Measurements from ENCODE around the gene ANKRD34C.

The ANKRD34C gene

DNA sequence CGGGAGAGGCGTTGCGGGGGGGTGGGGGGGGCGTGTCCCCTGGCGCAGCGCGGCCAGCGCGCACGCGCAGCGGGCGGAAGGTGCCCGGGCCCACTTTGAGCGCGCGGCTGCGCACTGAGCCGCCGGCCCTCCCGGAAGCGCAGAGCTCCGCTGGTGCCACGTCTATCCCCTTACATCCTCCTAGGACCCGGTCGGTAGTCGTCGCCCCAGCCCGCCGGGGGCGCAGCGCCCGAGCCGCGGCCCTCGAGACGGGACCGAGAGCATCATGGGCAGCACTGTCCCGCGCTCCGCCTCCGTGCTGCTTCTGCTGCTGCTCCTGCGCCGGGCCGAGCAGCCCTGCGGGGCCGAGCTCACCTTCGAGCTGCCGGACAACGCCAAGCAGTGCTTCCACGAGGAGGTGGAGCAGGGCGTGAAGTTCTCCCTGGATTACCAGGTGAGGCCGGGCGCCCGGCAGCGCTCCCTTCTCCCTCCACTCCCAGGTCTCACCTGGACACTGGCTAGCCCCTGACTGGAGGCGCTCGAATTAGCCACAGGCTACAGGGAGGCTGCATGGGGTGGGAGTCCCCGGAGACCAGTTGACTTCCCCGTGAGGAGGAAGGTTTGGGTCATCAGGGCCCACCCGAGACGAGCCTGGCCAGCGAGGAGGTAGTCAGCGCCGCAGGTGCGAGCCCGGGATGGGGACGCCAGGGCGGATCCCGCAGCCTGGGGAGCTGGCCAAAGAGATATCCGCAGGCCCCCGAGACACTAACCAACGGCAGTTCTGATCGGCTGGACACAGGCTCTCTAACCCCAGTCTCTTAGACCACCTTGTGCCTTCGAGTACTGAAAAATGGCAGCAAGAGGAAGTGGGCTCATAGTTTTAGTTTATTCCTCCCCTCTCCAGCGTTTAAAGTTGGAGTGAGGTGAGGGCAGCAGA is 28.7 kb downstream of the ANKRD34C start, which contains the start of gene TMED3:
TMED3 (plus strand) TSS at position 128 of the 916 bp plus-strand sequence; CDS start at position 266, 138 bp downstream.
- Histone ChIP-seq H3K4me3 (ENCODE audit: severe bottlenecking) (peak within 1 kb of the TSS; percentile 71), H3K27me3 (ENCODE audit: insufficient read depth, poor library complexity, severe bottlenecking) (peaks cover 24% of the 10 kb centered on the region), H3K4me1 (ENCODE audit: insufficient read depth, poor library complexity, severe bottlenecking) (peaks cover 19% of the 10 kb centered on the region), H3K27ac (ENCODE audit: poor library complexity, severe bottlenecking) (peak within 1 kb of the TSS; percentile 21), H3K9me3 (ENCODE audit: severe bottlenecking) (no peaks in the 10 kb centered on the region), H3K36me3 (ENCODE audit: low read depth) (peaks cover 33% of the 10 kb centered on the region)
- DNase-seq (ENCODE audit: low spot score) (no peak), ATAC-seq (ENCODE audit: low read depth) (peak; percentile 90)
- TF ChIP-seq, protein P1, sequence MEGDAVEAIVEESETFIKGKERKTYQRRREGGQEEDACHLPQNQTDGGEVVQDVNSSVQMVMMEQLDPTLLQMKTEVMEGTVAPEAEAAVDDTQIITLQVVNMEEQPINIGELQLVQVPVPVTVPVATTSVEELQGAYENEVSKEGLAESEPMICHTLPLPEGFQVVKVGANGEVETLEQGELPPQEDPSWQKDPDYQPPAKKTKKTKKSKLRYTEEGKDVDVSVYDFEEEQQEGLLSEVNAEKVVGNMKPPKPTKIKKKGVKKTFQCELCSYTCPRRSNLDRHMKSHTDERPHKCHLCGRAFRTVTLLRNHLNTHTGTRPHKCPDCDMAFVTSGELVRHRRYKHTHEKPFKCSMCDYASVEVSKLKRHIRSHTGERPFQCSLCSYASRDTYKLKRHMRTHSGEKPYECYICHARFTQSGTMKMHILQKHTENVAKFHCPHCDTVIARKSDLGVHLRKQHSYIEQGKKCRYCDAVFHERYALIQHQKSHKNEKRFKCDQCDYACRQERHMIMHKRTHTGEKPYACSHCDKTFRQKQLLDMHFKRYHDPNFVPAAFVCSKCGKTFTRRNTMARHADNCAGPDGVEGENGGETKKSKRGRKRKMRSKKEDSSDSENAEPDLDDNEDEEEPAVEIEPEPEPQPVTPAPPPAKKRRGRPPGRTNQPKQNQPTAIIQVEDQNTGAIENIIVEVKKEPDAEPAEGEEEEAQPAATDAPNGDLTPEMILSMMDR (IDR thresholded peaks at IDR 0.05; ENCODE audit: poor library complexity, severe bottlenecking), result peak; percentile 53

DNA sequence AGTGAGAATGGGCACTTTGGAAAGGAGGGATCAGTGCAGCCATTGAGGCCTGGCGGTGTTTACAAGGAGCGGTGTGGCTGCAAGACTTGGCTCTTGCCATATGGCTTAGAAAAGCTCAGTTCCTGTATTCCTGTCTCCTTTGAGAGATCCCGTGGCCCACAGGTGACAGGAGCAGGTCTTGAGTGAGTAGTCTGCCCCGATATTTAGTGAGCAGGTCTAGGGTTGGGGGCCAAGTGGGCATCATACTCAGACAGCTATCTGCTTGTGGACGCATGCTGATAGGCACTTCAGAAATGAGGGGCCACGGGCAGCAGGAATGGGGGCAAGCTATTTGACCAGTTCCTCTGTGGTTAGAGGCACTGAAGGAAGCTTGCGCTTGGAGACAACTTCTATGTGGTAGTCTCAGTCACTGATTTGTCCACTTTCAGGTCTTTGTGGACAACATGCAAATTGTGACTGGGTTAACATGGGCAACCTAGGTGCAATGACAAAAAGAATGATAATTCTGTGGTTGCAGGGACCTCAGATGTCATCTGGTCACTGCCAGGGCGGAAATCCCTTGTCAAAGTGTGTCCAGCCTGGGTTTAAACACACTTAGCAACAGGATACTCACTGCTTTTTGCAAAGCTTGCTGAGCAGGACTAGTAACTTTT is 29.5 kb downstream of the ANKRD34C start:
- Histone ChIP-seq H3K4me1 (ENCODE audit: insufficient read depth, poor library complexity, severe bottlenecking) (peaks cover 19% of the 10 kb centered on the region), H3K4me3 (ENCODE audit: severe bottlenecking) (peak overlapping the region; percentile 71), H3K27me3 (ENCODE audit: insufficient read depth, poor library complexity, severe bottlenecking) (peaks cover 18% of the 10 kb centered on the region), H3K9me3 (ENCODE audit: severe bottlenecking) (no peaks in the 10 kb centered on the region), H3K27ac (ENCODE audit: poor library complexity, severe bottlenecking) (peak overlapping the region; percentile 21), H3K36me3 (ENCODE audit: low read depth) (peaks cover 41% of the 10 kb centered on the region)
- ATAC-seq (ENCODE audit: low read depth) (peak; percentile 3), DNase-seq (ENCODE audit: low spot score) (no peak)
- TF ChIP-seq, protein P1 (IDR thresholded peaks at IDR 0.05; ENCODE audit: poor library complexity, severe bottlenecking), result no peak

DNA sequence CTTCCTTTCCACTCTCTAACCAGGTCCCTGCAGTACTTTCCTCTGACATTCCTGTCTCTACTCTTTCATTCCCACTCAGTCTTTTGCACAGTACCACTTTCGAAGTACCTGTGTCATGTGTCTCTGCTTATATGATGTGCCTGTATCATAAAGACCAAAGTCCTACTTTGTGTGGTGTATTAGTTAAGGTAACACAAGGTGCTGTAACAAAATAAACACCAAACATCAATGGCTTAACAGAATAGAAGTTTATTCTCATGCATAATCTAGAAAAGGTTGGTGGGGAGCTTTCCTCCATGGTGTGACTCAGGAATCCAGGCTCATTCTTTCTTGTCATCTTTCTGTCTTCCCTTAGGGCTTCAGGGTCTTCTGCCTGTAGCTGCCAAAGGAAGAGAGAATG is 31.7 kb downstream of the ANKRD34C start:
- ATAC-seq (ENCODE audit: low read depth), result no peak

DNA sequence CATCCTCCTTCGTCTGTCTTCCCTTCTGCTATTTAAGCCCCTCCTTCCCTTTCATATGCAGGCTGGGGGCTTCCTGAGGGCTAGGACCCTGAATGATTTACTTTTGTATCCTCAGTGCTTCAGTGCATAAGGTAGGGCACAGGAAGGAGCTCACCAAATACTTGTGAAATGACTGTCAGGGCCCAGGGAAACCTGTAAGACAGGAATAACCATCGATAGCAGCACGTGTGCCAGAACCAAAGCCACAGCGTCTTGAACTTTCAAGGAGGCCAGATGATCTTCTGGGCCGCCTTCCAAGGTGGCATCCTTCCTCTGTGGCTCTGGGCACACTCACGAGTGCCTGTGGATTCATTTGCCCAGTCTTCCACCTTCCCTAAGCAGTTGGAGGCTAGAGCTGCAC is 32.3 kb downstream of the ANKRD34C start:
- no peak for ATAC-seq (ENCODE audit: low read depth)
- no peaks in the 10 kb centered on the region for H3K27me3 ChIP-seq (ENCODE audit: insufficient read depth, poor library complexity, severe bottlenecking)
- TF ChIP-seq, protein P1 (IDR thresholded peaks at IDR 0.05; ENCODE audit: poor library complexity, severe bottlenecking), result no peak
- H3K9me3 ChIP-seq (ENCODE audit: severe bottlenecking), result no peaks in the 10 kb centered on the region
- H3K4me3 ChIP-seq (ENCODE audit: severe bottlenecking), result no peak overlapping the region
- DNase-seq (ENCODE audit: low spot score), result no peak
- H3K4me1 ChIP-seq (ENCODE audit: insufficient read depth, poor library complexity, severe bottlenecking), result peaks cover 19% of the 10 kb centered on the region
- peaks cover 68% of the 10 kb centered on the region for H3K36me3 ChIP-seq (ENCODE audit: low read depth)
- peak overlapping the region; percentile 11 for H3K27ac ChIP-seq (ENCODE audit: poor library complexity, severe bottlenecking)

More for the DNA sequence above, 31.7 kb downstream of the ANKRD34C start:
- TF ChIP-seq, protein P1 (IDR thresholded peaks at IDR 0.05; ENCODE audit: poor library complexity, severe bottlenecking), result no peak
- Histone ChIP-seq H3K9me3 (ENCODE audit: severe bottlenecking) (no peaks in the 10 kb centered on the region), H3K27me3 (ENCODE audit: insufficient read depth, poor library complexity, severe bottlenecking) (no peaks in the 10 kb centered on the region), H3K4me3 (ENCODE audit: severe bottlenecking) (no peak overlapping the region), H3K4me1 (ENCODE audit: insufficient read depth, poor library complexity, severe bottlenecking) (peaks cover 19% of the 10 kb centered on the region), H3K27ac (ENCODE audit: poor library complexity, severe bottlenecking) (peak overlapping the region; percentile 11), H3K36me3 (ENCODE audit: low read depth) (peaks cover 63% of the 10 kb centered on the region)
- DNase-seq (ENCODE audit: low spot score), result no peak
